Body of pancreas (tissue), 4 donors: Measurements from ENCODE around the gene KLHL15.

Source experiments
- POLR2A ChIP-seq, 3 donors: fragments of 450-650 bp; IDR thresholded peaks; one replicate each; pipeline ENCODE4 v1.6.1; 2016; ENCODE audit warnings: antibody characterized with exemption in 3 of 3, mild to moderate bottlenecking in 2 of 3
- TF ChIP-seq, protein P1 (sequence below), 7 experiments: fragments of 450-650 bp in 4 of 7; fragments of 200-600 bp in 3 of 7; sonication (generic) in 3 of 7; IDR thresholded peaks; one replicate each; pipeline ENCODE4 v1.5.1; 2016 to 2019; ENCODE audit warnings: antibody characterized with exemption in 7 of 7

DNA sequence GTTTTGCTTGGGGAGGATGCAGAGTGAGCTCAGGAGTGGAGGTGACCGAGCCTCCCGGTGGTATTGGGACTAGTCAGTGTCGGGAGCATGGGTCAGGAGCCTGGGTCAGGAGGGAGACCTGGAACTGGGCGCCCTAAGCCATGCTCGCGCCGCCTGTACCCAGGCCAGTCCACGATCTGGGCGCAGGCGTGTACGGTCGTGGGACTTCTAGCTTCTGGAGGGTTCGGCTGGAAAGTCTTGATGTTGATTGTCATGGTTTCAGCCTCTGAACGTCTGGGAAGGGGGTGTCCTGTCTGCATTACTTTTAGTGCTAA is 28.0 kb upstream of the KLHL15 start:
- TF ChIP-seq, protein P1, sequence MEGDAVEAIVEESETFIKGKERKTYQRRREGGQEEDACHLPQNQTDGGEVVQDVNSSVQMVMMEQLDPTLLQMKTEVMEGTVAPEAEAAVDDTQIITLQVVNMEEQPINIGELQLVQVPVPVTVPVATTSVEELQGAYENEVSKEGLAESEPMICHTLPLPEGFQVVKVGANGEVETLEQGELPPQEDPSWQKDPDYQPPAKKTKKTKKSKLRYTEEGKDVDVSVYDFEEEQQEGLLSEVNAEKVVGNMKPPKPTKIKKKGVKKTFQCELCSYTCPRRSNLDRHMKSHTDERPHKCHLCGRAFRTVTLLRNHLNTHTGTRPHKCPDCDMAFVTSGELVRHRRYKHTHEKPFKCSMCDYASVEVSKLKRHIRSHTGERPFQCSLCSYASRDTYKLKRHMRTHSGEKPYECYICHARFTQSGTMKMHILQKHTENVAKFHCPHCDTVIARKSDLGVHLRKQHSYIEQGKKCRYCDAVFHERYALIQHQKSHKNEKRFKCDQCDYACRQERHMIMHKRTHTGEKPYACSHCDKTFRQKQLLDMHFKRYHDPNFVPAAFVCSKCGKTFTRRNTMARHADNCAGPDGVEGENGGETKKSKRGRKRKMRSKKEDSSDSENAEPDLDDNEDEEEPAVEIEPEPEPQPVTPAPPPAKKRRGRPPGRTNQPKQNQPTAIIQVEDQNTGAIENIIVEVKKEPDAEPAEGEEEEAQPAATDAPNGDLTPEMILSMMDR (IDR thresholded peaks at IDR 0.05), result no peak
- TF ChIP-seq POLR2A (IDR thresholded peaks at IDR 0.05), result no peak
